OCI-LY3 (cell line): Measurements from ENCODE around the gene KCNN3.
A peak's percentile ranks its signal among the peaks of the same experiment; 100 is the strongest.

Experiments used
- H2AFZ ChIP-seq: fragments of 200-600, 300-600 bp; shearing (Covaris generic); 2 replicates; pipeline ENCODE4 v1.6.0; 2014; ENCODE audit warnings: antibody characterized with exemption, low read depth, low read length
- H3K27ac ChIP-seq: fragments of 200-600, 300-600 bp; sonication (generic); 2 replicates; pipeline ENCODE4 v1.5.1; 2014; ENCODE audit warnings: mild to moderate bottlenecking, low read length, moderate library complexity, mixed read lengths
- H3K27me3 ChIP-seq: fragments of 200-600, 300-600 bp; sonication (generic); 2 replicates; pipeline ENCODE4 v1.6.1; 2014; ENCODE audit warnings: low read depth, low read length, mixed read lengths
- H3K36me3 ChIP-seq: fragments of 200-600, 300-600 bp; sonication (generic); replicated peaks from 2 replicates; pipeline ENCODE3; 2014; ENCODE audit warnings: low read depth, low read length, mixed read lengths
- H3K4me1 ChIP-seq: fragments of 300-600, 200-600 bp; sonication (generic); 2 replicates; pipeline ENCODE4 v1.6.1; 2014; ENCODE audit warnings: low read length, mixed read lengths
- H3K4me2 ChIP-seq: fragments of 200-600, 300-600 bp; sonication (generic); 2 replicates; pipeline ENCODE4 v1.6.1; 2014; ENCODE audit warnings: low read length, mixed read lengths
- H3K4me3 ChIP-seq: fragments of 300-600, 200-600 bp; sonication (generic); 2 replicates; pipeline ENCODE4 v1.5.1; 2014; ENCODE audit warnings: antibody characterized with exemption, mild to moderate bottlenecking, low read length, moderate library complexity
- H3K79me2 ChIP-seq: fragments of 300-600, 200-600 bp; shearing (Covaris generic); 2 replicates; pipeline ENCODE4 v1.6.1; 2014; ENCODE audit warnings: mild to moderate bottlenecking, low read length, mixed read lengths
- H3K9ac ChIP-seq: fragments of 300-600, 200-600 bp; shearing (Covaris generic); 2 replicates; pipeline ENCODE4 v1.6.0; 2014; ENCODE audit warnings: mild to moderate bottlenecking, low read length, moderate library complexity
- H3K9me3 ChIP-seq: fragments of 200-600, 300-600 bp; shearing (Covaris generic); 2 replicates; pipeline ENCODE4 v1.6.1; 2014; ENCODE audit warnings: low read length, mixed read lengths; ENCODE audit not compliant: insufficient read depth
- H4K20me1 ChIP-seq: fragments of 200-600, 300-600 bp; sonication (generic); 2 replicates; pipeline ENCODE4 v1.6.1; 2016; ENCODE audit warnings: low read length, mixed read lengths; ENCODE audit not compliant: insufficient read depth
- CTCF ChIP-seq: fragments of 200-600, 300-600 bp; sonication (generic); IDR thresholded peaks from 2 replicates; pipeline ENCODE4 v1.5.1; 2014; ENCODE audit warnings: antibody characterized with exemption, low read length, low read depth
- EZH2phosphoT487 ChIP-seq: fragments of 200-600 bp; shearing (Covaris generic); IDR thresholded peaks from 2 replicates; pipeline ENCODE4 v1.6.1; 2018; ENCODE audit warnings: antibody characterized with exemption, mixed run types, low read depth

Gene KCNN3

DNA sequence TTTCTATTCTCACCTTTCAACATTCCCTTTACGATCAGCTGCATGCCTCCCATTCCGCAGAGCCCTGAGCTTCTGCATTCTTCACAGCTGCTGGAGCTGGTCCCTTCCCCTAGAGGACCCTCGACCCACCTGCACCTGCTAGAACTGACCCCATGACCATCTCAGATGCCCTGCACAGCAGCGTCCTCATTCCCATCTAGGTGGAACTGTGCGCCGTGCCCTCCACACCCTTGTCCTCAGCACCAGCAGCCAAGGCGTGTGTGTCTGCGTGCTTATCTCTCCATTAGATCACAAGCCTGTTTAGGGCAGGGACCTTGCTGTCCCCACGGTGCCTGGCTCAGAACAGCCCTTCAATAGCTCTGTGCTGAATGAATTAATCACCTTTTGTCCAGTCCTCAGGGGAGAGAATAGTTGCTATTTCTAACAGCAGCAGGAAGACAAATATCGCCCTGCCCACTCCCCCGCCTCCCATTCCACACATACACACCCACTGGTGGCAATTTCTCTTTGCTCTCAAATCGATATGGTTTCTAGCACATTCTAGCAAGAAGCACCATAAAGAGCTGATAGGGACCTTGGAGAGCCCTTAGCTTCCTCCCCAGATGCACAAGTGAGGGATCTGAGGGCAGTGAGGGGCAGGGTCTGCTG lies 61.7 kb downstream of the KCNN3 start:
- Histone ChIP-seq H3K27me3 (peaks cover 29% of the 10 kb centered on the region), H2AFZ (no peak overlapping the region), H3K9me3 (no peaks in the 10 kb centered on the region), H3K36me3 (no peaks in the 10 kb centered on the region), H3K4me2 (no peak overlapping the region), H3K27ac (no peak overlapping the region), H4K20me1 (no peaks in the 10 kb centered on the region), H3K4me3 (no peak overlapping the region), H3K9ac (no peak overlapping the region), H3K79me2 (no peaks in the 10 kb centered on the region), H3K4me1 (peaks cover 31% of the 10 kb centered on the region)
- TF ChIP-seq EZH2phosphoT487 (no peak), CTCF (no peak)

GRCh38 chr1:154807048-154807591 lies 63.0 kb downstream of the KCNN3 start:
- TF ChIP-seq EZH2phosphoT487 (no peak), CTCF (no peak)
- no peaks in the 10 kb centered on the region for H3K9me3 ChIP-seq
- no peak overlapping the region for H3K27ac ChIP-seq
- peak overlapping the region; percentile 27; the same call in 1 of the 2 replicates for H3K9ac ChIP-seq
- peak overlapping the region; percentile 69 for H3K4me2 ChIP-seq
- H3K36me3 ChIP-seq: no peaks in the 10 kb centered on the region
- no peaks in the 10 kb centered on the region for H3K79me2 ChIP-seq
- peaks cover 29% of the 10 kb centered on the region for H3K27me3 ChIP-seq
- no peaks in the 10 kb centered on the region for H4K20me1 ChIP-seq
- H3K4me1 ChIP-seq: peaks cover 31% of the 10 kb centered on the region
- H3K4me3 ChIP-seq: peak overlapping the region; percentile 60
- no peak overlapping the region for H2AFZ ChIP-seq

DNA sequence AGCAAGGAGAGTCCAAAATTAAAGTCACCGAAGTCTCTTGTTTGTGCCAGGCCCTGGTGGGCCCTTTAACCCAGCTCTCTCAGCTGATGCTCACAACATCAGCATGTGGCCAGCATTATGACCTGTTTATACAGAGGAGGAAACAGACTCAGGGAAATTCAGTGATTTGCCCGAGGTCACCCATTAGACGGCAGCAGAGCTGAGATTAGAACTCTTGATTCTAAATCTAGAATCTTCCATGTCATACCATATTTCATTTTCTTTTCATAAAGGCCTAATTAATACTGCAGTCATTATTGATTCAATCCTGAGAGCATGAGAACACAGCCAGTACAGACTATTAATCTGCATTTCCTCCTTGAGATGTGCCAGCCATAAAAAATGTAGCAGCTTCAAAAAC lies 63.7 kb downstream of the KCNN3 start:
- H3K27me3 ChIP-seq: peaks cover 29% of the 10 kb centered on the region
- H3K36me3 ChIP-seq: no peaks in the 10 kb centered on the region
- H2AFZ ChIP-seq: no peak overlapping the region
- H3K9ac ChIP-seq: no peak overlapping the region
- no peaks in the 10 kb centered on the region for H4K20me1 ChIP-seq
- H3K4me1 ChIP-seq: peaks cover 31% of the 10 kb centered on the region
- H3K4me2 ChIP-seq: peak overlapping the region; percentile 69
- TF ChIP-seq CTCF: no peak
- no peak for TF ChIP-seq EZH2phosphoT487
- H3K4me3 ChIP-seq: no peak overlapping the region
- no peaks in the 10 kb centered on the region for H3K9me3 ChIP-seq
- no peak overlapping the region for H3K27ac ChIP-seq
- no peaks in the 10 kb centered on the region for H3K79me2 ChIP-seq

DNA sequence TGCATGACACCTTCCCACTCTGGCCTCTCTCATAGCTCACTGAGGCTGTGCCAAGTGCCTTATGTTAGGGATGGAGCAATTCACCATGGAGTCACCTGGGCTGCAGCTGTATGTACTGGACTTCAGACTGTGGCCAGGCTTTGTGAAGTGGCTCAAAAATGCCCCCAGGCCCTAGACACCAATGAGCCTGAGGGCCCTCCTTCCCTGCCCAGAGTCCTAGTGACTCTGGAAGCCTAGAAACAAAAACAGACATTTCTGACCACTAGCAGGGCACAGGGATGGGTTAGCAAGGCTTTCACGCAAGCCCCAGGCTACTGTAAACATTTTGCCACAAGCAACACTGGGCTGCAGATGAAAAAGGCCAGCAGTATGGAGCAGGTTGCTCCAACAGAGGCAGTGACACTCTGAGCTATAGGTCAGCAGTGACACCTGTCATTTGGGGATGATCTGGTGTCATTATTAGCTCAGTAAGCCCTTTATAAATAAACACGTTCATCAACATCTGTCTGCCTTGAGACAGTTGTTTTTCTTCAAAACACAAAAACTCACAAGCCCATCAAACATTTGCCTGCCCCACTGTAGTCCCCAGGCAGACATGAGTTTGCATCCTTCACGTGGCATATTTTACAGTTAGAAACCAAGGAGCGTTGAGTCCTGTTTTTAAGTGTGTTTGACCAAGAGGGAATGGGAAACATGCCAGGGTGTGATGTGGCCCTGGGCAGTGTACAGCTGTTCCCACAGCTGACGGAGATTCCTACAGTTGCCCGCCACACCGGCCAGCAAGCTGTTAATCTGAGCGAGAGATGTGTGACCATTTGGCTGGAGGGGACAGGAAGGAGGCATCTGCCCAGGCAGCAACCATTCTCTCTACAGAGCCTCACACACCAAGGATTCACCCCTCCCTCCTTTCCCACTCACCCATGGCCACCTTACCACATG lies 66.8 kb downstream of the KCNN3 start:
- TF ChIP-seq CTCF (no peak), EZH2phosphoT487 (no peak)
- H3K79me2 ChIP-seq: no peaks in the 10 kb centered on the region
- H2AFZ ChIP-seq: no peak overlapping the region
- H3K9me3 ChIP-seq: no peaks in the 10 kb centered on the region
- H3K9ac ChIP-seq: no peak overlapping the region
- no peak overlapping the region for H3K4me3 ChIP-seq
- peaks cover 19% of the 10 kb centered on the region for H3K4me1 ChIP-seq
- H4K20me1 ChIP-seq: no peaks in the 10 kb centered on the region
- peaks cover 23% of the 10 kb centered on the region for H3K27me3 ChIP-seq
- H3K36me3 ChIP-seq: no peaks in the 10 kb centered on the region
- no peak overlapping the region for H3K4me2 ChIP-seq
- no peak overlapping the region for H3K27ac ChIP-seq
